GM21619 (cell line): ENCODE data around the gene IGFL4.

ENCODE experiments used
- ATAC-seq: cut with Tn5 transposase; IDR thresholded peaks from one replicate; pipeline ENCODE4 v1.9.1; 2021; ENCODE audit not compliant: unreplicated experiment

The IGFL4 gene

DNA sequence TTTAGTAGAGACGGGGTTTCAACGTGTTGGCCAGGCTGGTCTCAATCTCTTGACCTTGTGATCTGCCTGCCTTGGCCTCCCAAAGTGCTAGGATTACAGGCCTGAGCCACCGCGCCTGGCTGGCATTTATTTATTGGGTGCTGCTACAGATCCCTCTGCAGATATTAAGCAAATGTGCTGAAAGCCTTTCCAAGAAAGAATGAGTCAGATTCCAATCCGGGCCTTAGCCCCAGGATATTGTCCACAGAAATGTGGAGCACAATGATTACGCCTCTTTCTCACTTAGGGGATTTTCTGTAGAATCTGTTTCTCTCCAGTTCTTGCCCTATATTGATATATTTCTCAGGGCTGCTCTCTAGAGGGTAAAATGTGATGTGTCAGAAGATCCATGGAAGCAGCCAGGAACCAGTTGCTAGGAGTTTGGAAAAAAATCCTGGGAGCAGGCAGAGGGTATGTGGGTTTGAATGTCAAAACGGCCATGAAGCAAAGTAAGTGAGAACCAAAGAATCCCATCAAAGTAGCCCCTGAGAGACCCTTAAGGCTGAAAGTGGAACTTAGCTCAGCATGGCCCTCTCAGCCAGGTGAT, 24.8 kb upstream of the IGFL4 start:
- ATAC-seq: no peak

- ATAC-seq: no peak
These were observed 22.4 kb upstream of the IGFL4 start for GRCh38 chr19:46063201-46063600.

- no peak for ATAC-seq
These were observed 19.2 kb upstream of the IGFL4 start for GRCh38 chr19:46060012-46060411.

GRCh38 chr19:46058778-46059177, 18.0 kb upstream of the IGFL4 start:
- ATAC-seq: no peak

GRCh38 chr19:46056536-46056935, 15.7 kb upstream of the IGFL4 start:
- ATAC-seq: no peak

GRCh38 chr19:46052896-46053295, 12.1 kb upstream of the IGFL4 start:
- ATAC-seq: no peak

DNA sequence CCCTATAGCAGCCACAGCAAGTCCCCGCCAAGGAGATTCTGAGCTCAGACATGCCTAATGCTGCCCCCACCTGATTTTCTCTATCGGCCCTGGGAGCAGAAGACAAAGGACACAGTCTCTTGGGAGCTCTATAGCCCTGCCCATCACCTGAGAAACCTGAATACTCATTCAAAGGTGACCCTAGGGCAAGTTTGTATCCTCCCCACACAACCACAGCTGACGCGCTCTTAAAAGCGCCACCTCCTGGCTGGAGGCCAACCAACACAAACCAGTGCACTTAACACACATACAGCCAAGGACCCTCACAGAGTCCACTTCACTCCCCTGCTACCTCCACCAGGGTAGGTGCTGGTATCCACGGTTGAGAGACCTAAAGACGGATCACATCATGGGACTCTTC, 8.8 kb upstream of the IGFL4 start:
- ATAC-seq: no peak

DNA sequence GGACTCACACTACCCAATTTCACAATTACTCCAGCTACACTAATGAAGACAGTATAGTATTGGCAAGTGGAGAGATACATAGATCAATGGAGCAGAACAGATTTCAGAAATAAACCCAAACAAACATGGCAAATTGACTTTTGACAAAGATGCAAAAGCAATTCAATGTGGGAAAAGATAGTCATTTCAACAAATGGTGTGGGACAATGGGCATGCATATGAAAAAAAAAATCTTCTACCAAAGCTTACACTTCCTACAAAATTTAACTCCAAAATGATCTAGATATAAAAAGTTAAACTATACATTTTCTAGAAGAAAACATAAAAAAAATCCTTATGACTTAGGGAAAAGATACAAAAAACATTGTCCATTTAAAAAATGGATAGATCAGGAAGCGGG, 2.7 kb upstream of the IGFL4 start:
- ATAC-seq: no peak

GRCh38 chr19:46042252-46042883, 1.6 kb upstream of the IGFL4 start:
- no peak for ATAC-seq

GRCh38 chr19:46040125-46040524, 677 bp downstream of the IGFL4 start:
- ATAC-seq: no peak

DNA sequence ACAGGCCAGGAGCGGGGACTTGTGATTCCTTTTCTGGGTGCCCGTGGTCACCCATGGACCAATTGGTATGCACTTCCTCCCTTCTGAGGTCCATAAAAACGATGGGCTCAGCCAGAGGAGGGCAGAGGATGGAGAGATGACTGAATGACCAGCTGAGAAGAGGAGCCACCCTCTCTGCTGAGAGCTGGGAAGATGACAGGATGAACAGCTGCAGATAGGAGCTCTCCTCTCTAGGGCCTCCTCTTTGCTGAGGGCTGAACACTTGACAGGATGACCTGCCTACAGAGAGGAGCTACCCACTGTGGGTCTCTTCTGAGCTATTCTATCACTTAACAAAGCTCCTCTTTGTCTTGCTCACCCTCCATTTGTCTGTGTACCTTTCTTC, 4.1 kb downstream of the IGFL4 start:
- no peak for ATAC-seq

GRCh38 chr19:46035986-46036743, 4.6 kb downstream of the IGFL4 start:
- ATAC-seq: no peak

GRCh38 chr19:46035546-46035945, 5.3 kb downstream of the IGFL4 start:
- ATAC-seq: no peak

DNA sequence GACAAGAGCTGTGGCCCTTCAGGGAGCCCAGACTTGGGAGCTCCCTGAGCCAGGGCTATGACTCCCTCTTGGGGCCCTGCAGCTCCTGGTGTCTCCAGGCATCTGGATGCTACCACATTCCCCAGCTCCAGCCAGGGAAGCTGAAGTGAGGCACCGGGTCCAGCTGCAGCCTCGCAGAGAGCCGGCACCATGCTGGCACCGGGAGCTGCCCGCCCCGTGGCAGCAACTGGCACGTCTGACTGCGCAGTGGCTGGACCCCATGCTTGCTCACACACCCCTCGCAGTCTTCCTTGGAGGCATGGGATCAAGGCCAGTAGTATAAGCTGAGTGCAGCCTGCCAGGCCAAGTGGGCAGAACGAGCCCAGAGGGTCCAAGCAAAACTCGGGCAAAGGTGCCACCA, 7.4 kb downstream of the IGFL4 start:
- ATAC-seq: no peak

DNA sequence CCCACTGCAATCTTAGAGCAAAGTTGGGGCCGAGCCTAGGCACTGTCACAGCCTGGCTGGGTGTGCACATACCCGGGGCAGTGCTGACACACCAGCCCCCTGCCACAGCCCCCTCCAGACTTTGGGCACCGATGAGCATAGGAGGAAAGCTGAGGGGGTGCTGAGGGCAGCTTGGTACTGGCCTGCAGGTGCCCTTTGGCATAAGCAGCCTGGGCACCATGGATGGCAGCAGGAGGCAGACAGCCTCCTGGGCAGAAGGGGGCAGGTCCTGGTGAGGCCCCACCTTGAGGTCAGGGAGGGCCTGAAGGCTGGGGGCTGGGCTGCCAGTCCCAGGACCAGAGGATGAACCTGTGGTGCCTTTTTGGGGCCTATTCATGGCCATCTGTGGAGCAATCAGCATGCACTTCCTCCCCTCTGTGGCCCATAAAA, 8.2 kb downstream of the IGFL4 start:
- no peak for ATAC-seq

- no peak for ATAC-seq
These were observed 8.8 kb downstream of the IGFL4 start for GRCh38 chr19:46031781-46032596.

DNA sequence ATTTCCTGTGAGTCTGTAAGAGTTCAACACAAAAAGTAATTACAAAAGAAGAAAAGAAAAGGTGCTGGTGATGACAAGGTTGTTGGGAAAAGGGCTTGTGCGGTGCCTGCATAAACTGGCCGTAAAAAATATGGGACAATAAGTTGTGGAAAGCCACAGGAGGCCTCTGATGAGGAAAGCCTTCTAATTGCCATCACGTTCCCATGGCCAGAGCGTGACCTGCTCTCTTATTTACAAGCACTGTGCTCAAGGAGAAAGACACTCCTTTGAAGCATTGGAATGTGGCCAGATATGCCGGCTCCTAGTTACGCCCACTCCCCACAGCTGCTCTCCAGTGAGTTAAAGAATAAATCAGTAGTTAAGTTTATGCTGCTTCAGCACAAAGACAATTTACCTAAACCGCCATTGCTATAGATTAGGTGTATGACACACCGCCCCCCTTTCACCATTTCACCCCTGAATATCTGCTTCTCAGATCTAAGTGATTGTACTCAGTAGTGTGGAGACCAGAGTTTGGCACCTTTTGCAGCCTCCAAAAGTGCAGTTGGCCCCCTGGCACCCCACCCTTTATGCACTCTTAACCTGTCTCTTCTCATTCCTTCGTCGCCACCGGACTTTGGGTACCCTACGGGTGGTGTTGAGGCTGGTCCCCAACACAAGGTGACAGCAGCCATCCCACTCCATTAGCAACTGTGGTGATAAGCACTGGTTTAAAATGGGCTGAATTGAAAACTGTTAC, 9.8 kb downstream of the IGFL4 start:
- no peak for ATAC-seq

- ATAC-seq: no peak
These were observed 15.0 kb downstream of the IGFL4 start for GRCh38 chr19:46025835-46026234.

- ATAC-seq: no peak
These were observed 17.5 kb downstream of the IGFL4 start for GRCh38 chr19:46023311-46023779.

GRCh38 chr19:46022431-46023310, 18.1 kb downstream of the IGFL4 start, which contains the start of gene PGLYRP1:
TSS of gene PGLYRP1 (minus strand) at chr19:46023053. CDS start at chr19:46023021, 32 bp downstream.
- ATAC-seq: no peak
